ENCODE data around the gene SLX9.
"Not testable (repeated sequence)": the region's sequence is repeated elsewhere in the genome, so short reads cannot be mapped to it uniquely, and the experiment has no call there.

Gene SLX9

GRCh38 chr21:44975720-44976555, 36.1 kb downstream of the SLX9 start:
- DNase-seq (ENCODE audit: low read depth in 2 of 3, low spot score in 1 of 3), result no peak

- DNase-seq (ENCODE audit: low read depth in 2 of 3, low spot score in 1 of 3), result not testable (repeated sequence)
Observed at GRCh38 chr21:44976556-44977393, 36.9 kb downstream of the SLX9 start.

- no peak for DNase-seq (ENCODE audit: low read depth in 2 of 3, low spot score in 1 of 3)
Observed at GRCh38 chr21:44977616-44978340, 37.9 kb downstream of the SLX9 start.

DNA sequence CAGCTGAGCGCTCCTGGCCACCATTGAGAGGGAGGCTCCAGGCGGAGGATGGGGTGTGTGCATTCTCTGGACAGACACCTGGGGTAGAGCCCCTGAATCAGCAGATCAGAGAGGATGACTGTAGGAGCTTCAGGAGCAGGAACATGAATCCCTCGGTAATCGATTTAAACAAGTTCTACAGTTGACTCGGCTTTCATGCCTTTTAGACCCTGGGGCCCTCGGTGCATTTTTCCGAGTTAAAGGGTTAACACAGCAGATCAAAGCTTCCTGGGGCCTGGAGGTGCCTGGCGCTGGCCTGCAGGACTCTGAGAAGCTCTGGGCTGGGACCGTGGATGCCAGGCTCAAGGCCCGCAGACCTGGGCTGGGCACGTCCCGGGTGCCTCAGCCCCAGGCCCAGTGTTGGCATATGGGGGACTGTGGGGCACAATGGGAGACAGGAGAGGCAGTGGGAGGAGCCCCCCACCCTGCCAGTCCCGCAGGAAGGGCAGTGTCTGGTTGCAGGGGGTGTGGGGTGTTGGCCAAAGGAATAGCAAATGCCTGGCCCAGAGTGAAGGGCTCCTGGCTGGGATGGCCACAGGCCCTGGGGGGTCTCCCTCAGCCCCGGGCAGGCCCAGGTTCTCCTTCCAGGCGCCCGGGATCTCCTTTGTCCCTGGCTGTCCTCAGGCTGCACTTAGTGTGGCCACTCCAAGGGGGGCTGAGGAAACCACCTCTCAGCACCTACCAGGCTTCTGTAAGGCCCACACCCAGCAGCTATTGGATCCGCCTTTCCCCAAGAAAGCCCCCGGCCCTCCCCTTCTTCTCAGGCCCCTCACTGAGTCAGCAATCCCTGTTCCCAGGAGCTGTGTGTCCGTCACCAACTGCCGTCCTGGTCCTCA, 40.1 kb downstream of the SLX9 start:
- no peak for DNase-seq (ENCODE audit: low read depth in 2 of 3, low spot score in 1 of 3)

DNA sequence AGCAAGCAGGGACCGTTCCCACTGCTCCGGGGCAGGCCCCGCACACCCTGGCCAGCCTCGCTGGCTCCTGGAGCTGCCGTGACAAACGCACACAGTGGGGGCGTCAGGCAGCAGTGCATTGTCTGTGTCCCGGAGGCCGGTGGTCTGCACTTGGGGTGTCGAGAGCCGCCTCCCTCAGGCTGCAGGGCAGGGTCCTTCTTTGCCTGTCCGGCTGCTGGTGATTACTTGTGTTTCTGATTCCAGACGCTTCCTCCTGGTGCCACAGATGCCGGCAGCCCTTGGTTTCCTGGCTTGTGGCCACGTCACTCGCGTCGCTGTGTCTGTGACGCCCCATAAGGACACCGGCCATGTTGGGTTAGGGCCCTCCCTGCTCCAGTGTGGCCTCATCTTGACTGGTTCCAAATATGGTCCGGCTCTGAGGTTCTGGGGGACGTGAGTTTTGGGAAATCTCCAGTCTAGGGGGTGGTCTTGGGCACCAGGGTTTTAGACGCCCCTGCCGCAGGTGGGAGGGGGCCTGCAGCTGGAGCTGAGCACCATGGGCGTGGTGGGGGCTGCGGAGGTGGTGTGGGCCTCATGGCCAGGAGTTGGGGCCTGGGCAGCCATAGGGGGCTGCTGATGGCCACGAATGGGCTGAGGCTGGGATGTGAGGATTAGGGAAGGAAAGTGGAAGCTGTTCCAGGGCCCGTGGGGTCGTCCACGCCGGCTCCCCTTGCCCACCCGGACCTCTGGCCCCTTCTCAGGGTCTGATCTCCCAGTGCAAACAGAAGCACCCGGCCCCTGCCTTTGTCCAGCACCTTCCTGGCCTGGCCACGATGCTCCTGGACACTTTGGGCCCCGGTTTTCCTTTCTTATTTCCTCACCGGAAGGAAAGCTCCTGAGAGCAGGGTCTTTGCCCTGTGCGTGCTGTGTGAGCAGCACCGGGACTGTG, 41.0 kb downstream of the SLX9 start:
- DNase-seq (ENCODE audit: low read depth in 2 of 3, low spot score in 1 of 3), result no peak

DNA sequence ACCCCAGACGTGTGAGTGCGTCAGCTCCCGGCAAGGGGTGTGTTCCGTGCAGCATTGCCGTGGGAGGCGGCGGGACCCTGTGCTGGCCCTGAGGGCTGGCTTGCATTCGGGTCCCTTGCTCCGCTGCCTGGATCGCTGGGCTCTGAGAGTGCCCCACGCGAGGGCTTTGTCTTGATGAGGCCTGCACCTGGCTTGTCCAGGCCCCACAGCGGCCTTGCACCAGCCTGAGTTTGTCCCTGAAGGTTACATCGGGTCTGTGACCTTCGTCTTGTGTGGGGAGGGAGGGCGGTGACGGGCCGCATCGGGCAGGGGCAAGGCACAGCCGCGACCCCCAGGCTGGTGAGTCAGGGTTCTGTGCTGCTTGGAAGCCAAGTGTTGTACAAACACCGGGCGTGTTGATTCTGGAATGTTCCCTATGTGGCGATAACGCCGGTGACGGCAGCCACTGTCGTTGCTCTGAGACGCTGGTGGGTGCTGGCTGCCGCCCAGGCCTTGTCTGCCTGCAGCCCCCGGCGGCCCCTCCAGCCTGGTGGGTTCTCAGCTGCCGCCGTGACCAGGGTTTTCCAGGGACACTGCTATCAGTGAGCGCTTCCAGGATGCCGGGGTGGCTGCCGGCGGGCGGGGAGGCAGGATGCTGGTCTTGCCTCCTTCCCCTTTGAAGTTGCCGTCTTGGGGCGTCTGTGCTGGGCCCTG, 42.9 kb downstream of the SLX9 start:
- DNase-seq (ENCODE audit: low read depth in 2 of 3, low spot score in 1 of 3), result no peak

DNA sequence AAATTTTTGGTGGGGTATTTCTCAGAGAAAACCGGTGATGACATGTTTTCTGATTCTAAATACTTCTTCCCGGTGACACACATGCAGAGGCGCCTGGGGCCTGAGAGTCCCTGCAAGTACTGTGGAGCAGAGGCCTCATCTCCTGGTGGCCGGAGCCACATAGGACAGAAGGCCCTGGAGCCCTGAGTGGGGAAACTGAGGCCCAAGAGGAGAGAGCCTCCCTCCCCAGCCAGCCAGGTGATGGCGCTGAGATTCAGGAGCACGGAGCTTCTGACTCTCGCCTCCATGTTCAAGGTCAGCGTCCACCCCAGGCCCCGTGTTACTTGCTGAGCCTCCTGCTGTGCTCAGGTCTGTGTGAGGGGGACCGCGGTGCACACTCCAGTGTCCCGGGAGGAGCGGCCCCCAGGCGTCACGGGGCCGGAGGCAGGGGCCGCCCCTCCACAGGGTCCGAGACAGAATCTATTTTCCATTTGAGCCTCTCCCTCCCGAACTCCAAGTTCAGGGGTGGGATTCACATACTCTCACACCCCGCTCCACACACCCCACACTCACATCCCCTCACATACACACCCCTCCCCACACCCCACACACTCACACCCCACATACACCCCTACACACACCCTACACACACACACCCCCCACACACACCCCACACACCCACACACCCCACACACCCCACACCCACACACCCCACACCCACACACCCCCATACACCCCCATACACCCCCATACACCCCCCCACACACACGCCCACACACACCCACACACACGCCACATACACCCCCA, 43.8 kb downstream of the SLX9 start:
- DNase-seq (ENCODE audit: low read depth in 2 of 3, low spot score in 1 of 3), result no peak

GRCh38 chr21:44984428-44984791, 44.6 kb downstream of the SLX9 start:
- no peak for DNase-seq (ENCODE audit: low read depth in 2 of 3, low spot score in 1 of 3)

GRCh38 chr21:44984792-44985440, 45.1 kb downstream of the SLX9 start:
- no peak for DNase-seq (ENCODE audit: low read depth in 2 of 3, low spot score in 1 of 3)

DNA sequence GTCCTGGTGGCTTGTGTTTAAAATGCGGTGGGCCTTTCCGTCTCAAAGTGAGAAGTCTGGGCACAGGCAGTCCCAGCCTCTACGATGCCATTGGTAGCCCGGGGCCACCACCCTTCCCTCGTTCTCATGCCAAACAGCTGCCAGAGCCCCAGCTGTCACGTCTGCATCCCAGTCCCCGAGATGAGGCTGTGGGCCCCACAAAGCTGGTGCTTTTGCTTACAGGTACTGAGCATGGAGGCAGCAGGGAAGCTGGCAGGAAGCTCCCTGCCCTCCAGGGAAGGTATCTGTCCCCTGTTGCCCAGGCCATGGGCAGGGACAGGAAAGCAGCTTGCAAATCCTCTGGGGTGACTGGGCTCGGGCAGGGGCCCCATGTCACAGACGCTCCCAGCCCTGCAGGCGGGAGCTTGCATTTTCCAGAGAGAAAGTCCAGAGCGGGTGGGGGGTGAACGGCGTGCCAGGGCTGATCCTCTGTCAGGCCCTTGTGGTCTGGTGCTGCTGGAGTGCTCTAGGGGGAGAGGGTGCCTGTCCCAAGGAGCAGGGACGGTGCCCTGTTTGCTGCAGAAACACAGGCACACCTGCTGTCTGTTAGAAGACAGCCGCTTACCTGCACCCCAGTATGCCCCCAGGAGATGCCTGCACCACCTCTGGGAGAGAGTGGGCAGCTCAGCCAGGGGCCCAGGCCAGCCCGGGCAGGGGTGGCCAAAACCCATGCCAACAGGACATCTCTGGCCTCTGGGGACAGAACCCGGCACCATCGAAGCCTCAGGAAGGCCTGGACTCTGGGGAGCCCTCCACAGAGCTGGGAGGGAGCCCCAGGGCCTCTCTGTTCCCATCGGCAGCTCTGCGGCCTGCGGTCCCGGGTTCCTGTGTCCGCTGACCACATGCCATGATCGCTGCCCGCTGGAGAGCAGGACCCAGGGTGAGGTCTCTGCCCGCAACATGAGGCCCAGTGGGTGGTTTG, 45.9 kb downstream of the SLX9 start:
- DNase-seq (ENCODE audit: low read depth in 2 of 3, low spot score in 1 of 3), result no peak

- no peak for DNase-seq (ENCODE audit: low read depth in 2 of 3, low spot score in 1 of 3)
Observed at GRCh38 chr21:44986471-44987291, 46.9 kb downstream of the SLX9 start.

DNA sequence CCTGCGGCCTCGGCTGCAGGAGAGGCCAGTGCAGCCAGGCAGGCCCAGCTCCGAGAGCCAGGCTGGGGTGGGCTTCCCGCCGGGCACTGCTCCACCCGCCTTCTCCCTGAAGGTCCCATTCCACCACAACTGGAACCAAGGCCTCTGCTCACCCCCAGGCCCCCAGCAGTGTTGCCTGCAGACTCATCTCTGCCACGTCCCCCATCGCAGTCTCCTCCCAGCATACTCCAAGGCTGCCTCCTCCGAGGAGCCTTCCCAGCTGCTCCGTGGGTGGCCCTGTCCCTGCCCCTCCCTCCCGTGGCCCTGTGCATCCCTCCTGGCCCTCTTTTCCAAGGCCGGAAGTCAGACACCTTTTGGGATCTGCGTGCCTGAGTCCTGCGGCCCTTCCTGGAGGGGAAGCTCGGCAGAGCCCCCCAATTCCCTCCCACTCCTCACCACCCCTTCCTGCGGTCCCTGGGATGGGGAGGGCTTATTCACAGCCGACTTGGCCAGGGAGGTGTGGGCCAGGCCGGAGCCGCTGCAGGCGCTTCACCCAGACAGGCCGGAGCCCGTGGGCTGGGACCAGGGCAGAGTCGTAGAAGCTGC, 47.6 kb downstream of the SLX9 start:
- DNase-seq (ENCODE audit: low read depth in 2 of 3, low spot score in 1 of 3), result no peak

DNA sequence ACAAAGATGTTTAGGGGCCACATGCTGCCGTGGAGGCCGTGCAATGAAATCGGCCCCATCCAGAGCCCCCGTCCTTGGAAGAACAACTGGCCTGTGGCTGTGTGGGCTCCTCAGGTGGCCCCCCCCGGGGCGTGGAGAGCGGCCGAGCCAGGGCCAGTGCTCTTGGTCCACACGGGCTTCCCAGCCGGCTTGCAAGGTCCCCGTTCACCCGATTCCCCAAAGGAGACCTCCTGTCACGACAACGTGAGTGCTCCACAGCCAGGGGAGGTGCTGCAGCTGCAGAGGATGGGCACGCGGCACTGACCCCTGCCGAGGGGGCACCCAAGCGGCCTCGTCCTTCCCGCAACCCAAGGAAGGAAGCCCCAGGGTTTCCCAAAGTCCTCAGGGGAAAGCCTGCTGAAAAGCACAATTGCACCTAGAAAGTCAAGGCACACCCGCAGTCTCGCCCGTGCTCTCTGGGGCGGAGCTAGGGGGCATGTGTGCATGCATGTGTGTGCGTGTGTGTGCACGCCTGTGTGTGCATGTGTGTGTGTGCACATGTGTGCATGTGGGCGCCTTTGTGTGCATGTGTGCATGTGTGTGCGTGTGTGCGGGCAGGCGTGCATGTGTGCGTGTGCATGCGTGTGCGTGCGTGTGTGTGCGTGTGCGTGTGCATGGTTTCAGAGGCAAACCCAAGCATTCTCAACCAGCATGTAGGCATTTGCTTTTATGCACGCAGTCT, 48.2 kb downstream of the SLX9 start:
- DNase-seq (ENCODE audit: low read depth in 2 of 3, low spot score in 1 of 3), result no peak

GRCh38 chr21:44988607-44989536, 49.0 kb downstream of the SLX9 start:
- DNase-seq (ENCODE audit: low read depth in 2 of 3, low spot score in 1 of 3), result no peak
